ENCODE measurements around the gene ZNF787.
"Not testable (repeated sequence)": the region's sequence is repeated elsewhere in the genome, so short reads cannot be mapped to it uniquely, and the experiment has no call there.

The ZNF787 gene

DNA sequence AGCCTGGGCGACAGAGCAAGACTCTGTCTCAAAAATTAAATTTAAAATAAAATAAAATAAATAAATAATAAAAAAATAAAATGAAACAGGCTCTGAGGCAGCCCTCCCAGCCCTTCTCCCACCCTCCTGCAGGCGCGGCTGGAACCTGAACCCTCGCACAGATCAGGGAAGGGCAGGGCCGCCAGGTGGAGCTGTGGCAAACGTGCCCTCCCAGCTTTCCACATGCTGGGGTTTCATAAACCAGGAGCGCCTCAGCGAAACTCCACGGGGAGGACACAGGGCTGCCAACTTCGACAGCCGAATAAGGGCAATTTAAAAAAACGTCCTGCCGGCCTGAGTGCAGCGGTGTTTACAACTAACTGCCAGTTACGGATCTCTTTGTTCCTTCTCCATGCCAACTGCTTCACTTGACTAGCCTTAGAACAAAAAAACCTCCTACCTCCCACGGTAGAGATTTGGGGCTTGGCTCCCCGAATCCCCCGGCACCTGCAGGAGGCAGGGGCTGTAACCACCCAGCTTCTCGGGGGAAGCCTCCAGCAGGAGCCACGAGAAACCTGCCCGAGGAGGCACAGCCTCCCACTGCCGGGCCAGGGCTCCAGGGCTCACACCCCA lies 15.9 kb downstream of the ZNF787 start:
- peak; percentile 36 for DNase-seq (ENCODE audit: low spot score)

DNA sequence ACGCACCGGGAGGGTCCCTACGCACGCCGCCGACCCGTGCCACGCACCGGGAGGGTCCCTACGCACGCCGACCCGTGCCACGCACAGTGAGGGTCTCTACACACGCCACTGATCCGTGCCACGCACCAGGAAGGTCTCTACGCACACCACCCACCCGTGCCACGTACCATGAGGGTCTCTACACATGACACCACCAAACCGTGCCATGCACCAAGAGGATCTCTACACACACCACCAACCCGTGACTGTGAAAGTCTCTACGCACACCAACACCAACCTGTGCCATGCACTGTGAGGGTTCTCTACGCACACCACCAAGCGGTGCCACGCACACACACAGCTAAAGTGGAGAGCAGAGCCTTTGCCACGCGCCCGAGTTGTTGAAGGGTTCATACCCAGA lies 16.7 kb downstream of the ZNF787 start:
- DNase-seq (ENCODE audit: low spot score), result no peak

DNA sequence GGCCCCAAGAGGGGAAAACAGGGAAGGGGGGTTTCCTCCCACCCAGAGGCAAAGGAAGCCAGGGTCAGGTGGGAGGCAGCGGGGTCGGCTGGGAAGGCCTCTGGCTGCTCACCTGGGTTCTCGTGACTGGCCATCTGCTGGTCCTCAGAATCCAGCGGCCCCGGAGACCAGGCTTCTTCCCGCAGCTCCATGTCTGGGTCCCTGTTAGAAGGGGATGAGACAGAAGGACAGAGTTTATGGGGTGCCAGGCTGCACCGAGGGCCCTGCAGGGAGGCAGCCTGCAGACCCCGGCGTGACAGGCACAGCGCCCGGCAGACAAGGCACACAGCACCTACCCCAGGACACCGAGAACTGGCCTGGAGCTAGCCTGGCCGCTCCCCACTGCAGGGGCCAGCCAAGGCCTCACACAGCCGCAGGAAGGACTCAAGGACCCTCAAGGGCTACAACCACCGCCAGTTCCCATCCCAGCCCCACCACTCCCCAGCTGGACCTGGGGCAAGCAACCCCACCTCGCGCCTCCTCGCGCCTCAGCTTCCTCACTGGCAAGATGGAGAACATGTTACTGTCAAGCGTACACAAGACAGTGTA lies 18.0 kb downstream of the ZNF787 start:
- DNase-seq (ENCODE audit: low spot score), result no peak

DNA sequence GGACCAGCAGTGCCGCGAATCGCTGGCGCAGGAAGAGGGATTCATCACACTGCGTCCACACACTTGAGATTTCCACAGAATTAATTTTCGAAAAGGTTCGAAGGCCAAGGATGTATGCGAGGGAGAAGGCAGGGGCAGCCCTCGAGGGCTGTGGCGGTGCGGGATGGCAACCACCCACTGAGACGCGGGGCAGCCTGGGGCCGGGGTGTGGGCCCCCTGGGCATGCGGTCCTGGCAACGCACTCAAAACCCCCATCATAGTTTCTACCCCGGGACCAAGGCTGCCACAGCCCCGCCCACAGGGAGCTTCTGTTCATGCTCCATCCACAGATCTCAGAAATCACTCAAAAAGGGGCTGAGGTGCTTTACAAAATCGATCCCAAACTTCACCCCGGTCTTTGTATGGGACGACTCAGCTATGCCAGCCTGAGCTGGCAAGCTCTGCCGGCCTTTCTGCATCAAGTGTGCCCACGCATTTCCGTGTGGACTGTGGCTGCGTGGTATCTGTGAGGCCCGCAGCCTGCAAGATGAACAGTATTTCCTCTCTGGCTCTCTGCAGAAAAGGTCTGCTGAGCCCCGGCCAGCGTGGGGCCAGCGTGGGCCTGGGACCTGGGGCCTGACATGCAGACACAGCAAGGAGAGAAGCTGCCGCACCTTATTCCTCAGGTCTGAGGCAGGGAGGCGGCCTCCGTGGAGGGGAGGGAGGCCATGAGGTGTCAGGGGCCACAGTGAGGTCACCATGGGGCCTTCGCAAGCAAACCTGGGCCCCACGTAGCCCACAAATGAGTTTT lies 19.2 kb downstream of the ZNF787 start:
- DNase-seq (ENCODE audit: low spot score), result no peak

DNA sequence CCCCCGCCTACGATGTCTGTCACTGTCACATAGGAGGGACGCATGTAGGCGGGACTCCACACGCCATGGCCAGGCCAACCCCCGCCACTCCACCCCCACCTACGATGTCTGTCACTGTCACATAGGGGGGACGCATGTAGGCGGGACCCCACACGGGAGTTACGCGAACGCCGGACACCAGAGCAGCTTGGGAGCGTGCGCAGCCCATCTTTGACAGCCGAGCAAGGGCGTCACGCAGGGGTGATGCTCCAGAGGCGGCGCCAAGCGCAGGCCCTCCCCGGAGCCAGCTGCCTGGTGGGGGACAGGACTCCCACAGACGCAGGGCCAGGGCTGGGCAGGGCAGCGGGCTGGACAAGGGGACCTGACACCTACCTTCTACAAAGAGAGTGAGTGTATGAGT lies 20.0 kb downstream of the ZNF787 start:
- DNase-seq (ENCODE audit: low spot score), result no peak

DNA sequence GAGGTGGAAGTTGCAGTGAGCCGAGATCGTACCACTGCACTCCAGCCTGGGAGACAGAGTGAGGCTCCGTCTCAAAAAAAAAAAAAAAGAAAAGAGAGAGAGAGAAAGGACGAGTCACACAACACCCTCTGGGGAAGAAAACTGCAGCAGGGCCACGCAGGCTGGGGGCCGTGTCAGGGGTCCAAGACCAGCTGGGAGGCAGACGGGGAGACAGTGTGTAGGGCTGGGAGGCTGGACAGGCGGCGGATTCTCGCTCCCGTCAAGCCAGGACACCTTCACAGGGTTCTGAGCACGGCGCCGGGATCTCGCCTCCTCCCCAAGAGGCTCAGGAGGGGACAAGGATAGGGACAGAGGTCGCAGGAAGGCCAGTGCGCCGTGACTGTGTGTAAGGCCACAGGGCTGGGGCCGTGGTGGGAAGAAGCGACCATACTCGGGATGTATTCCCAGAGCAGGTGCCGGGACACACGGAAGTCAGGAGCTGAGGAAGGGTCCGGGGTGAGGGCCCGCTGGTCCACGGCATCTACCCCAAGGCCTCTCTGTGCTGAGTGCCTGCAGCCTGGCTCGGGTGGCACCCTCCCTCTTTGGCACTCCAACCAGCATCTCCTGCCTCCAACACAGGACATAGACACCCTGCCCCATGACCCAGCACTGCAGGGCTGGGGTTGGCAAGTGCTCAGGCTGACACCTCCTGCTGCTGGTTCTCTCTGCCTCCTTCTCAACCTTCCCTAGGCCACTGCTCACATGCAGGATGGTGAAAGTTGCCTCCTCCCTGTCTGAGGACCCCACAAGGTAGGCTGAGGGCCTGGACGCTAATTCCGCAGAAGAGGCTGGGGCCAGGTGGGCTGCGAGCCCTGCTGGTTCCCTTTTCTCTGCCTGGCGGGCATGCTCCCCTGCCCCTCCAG lies 21.2 kb downstream of the ZNF787 start:
- no peak for DNase-seq (ENCODE audit: low spot score)

DNA sequence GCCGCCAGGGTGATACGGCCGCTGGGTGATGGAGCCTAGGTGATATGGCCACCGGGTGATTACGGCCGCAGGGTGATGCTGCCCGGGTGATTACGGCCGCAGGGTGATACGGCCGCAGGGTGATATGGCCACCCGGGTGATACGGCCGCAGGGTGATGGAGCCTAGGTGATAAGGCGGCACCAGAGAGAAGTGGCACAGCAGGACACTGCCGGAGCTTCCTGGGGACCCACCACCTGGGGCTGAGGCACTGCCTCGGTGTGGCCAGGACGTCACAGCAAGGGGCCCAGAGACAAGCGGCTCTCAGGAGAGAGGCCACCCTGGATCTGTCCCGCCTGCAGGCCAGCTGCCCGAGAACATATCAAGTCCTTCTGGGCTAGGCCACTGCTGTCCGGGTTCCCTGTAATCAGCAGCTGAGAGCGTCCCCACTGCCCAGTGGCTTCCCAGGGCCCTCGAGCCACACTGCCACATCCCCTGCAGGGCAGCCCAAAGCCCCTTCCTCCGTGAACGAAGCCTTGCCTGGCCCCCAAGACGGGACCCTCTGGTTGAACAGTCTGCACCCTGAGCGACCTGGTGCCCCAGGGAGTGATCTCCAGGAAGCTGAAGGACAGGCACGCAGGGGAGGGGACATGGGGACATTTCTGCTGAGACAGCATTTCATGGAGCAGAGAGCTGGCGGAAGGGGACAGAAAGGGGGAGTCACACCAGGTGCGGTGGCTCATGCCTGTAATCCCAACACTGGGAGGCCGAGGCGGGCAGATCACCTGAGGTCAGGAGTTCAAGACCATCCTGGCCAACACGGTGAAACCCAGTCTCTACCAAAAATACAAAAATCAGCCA lies 22.1 kb downstream of the ZNF787 start:
- DNase-seq (ENCODE audit: low spot score), result no peak

DNA sequence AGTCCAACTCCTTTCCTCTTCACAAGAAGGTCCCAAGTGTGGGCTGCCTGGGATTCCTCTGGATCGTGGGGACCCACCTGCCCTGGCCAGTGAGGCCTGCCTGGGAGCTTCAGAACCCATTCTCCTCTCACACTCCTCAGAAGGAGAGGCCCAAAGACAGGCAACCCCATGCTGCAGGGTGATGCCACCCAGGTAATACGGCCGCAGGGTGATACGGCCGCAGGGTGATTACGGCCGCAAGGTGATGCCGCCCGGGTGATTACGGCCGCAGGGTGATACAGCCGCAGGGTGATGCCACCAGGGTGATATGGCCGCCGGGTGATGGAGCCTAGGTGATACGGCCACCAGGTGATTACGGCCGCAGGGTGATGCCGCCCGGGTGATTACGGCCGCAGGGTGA lies 22.9 kb downstream of the ZNF787 start:
- not testable (repeated sequence) for DNase-seq (ENCODE audit: low spot score)

DNA sequence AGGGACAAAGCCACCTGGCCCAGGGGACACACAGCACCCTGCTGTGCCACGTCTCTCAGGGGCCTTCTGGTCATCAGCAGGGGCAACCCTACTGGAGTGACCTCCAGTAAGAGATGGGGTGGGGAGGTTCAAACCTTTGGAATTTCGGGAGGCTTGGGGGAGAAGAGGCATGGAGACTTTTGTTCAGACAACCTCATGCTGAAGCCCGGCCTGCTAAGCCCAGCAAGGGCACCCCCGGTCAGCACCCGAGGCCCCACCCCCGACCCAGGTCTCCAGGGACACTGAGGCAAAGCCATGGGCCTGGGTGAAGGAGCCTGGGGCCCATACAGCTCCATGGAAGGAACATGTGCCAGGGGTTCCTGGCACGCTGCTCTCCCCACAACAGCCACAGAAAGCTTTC lies 23.3 kb downstream of the ZNF787 start:
- DNase-seq (ENCODE audit: low spot score), result no peak

DNA sequence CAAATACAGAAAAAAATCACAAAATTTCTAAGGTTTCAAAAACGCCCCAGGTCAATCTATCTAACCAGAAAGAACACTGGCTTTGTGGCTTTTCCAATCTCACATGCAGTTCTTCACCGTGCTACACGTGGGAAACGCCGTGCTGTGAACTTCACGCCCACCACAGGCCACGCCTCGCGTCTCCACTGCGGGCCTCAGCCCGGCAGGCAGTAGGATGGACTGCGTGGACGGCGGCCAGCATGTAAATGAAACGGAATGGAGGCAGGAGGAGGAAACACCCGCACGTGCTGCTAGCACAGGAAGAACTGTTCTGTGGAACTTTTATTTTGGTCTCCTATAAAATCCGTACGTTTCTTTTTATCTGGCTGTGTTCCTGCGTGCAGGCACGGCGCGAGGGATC lies 23.8 kb downstream of the ZNF787 start:
- DNase-seq (ENCODE audit: low spot score), result no peak

DNA sequence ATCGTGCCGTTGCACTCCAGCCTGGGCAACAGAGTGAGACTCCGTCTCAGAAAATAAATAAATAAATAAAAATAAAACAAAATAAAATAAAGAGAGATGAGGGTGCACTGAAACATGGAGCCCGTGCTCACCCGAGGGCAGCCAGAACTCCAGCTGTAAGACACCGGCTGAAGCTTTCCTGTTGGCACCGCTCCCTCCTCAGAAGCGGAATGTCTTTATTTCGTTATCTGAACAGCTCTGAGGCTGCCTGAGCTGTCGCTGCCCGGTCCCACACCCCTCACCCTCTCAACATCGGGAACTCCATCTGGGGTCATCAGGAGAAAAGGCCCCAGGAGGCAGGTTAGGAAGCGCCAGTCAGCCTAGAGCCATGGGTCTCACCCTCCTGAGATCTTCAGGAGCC lies 24.4 kb downstream of the ZNF787 start:
- DNase-seq (ENCODE audit: low spot score), result no peak

DNA sequence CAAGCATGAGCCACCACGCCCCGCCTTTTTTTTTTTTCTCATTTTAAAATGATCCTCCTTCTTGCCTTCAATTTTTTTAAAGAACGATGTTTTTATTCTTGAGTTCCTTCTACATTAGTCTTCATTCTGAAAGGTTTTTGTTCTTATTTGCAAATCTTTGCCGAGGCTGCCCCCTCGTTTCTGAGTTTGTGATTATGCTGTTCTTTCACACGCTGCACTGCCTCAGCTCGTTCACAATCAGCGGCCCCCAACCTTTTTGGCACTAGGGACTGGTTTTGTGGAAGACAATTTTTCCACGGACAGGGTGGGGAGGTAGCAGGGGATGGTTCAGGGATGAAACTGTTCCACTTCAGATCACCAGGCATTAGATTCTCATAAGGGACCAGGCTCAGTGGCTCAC lies 26.6 kb downstream of the ZNF787 start:
- no peak for DNase-seq (ENCODE audit: low spot score)

DNA sequence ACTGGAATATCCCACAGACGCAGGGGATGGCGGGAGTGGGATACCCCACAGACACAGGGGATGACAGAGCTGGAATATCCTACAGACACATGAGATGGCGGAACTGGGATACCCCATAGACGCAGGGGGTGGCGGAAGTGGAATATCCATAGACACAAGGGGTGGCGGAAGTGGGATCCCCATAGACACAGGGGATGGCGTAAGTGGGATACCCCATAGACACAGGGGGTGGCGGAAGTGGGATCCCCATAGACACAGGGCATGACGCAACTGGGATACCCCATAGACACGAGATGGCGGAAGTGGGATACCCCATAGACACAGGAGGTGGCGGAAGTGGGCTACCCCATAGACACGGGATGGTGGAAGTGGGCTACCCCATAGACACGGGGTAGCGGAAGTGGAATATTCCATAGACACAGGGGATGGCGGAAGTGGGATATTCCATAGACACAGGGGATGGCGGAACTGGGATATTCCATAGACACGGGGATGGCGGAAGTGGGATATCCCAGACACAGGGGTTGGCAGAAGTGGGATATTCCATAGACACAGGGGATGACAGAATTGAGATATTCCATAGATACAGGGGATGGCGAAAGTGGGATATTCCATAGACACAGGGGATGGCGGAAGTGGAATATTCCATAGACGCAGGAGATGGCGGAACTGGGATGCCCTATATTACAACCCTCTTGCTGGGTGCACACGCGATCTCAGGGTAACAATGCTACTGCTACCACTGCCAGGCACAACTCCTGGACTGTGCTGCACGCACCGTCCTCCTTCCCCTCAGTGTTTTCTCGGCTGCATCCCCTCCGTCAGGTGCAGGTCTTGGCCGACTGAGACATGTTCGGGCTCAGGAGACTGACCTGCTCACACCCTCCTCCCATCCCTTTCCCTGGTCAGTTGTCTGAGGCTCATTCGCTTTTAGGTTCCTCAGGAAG lies 28.1 kb downstream of the ZNF787 start:
- DNase-seq (ENCODE audit: low spot score), result no peak

DNA sequence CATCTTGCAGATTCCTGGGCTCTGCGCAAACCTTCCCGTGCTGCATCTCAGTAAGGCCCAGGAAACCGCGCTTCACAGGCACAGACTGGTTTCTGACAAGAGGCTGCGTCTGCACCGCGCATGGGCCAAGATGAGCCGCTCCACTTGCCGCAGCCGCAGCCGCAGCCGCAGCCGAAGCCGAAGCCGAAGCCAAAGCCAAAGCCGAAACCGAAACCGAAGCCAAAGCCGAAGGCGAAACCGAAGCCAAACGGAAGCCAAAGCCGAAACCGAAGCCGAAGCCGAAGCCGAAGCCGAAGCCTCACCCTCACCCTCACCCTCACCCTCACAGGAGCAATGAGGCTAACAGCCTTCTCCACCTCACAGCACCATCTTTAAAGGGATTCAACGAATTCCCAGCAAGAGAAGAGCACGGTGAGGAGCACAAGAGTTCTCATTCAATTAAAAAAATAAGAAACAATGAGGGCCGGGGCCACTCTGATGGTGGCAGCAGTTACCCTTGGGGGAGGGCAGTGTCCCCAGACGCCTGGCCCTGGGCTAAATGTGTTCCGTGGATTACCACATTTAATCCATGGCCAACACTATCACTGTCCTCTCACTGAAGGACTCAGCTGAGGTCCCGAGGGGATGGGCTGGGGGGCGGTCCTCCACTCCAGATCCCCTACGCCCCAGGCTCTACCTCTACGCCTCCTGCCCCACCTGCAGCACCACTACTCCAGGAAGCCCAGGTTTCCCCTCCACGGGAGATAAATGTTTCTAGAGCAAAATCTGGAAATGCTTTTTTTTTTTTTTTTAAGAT lies 29.1 kb downstream of the ZNF787 start:
- DNase-seq (ENCODE audit: low spot score), result no peak

DNA sequence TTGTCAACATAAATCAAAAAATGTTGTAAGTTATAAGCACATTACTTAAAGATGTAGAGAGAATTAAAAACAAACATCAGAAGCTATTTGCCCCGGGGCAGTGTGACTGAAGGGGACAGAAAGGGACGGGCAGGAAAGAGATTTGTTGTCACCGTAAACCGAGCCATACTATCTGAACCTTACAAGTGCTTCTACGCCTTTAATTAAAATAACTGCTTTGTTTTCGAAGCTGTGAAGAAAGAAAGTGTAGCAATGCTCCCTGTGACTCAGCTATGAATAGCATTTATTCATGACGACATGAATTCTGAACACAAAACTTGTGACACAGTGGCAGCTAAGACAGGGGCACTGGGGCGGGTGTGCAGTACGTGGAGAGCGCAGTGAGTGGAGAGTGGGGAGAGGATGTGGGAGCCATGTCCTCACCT lies 30.0 kb downstream of the ZNF787 start:
- peak; percentile 40 for DNase-seq (ENCODE audit: low spot score)

DNA sequence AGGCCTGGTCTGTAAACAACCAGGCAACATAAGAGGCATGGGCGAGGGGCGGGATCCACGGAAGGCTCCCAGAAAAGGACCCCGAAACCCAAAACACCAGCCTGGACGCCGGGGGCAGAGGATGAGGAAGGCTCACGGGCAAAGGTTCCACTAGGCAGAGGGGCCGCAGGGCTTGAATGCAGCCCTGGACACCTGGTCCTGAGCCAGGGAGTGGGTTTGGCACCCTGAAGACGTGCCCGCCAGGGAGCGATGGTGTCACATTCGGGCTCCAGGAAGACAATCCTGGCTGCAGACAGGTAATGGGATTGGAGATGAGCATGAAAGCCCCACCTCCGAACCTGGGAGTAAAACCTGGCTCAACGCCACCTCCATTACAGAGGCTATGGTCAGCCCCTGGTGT lies 31.8 kb downstream of the ZNF787 start:
- DNase-seq (ENCODE audit: low spot score), result no peak

DNA sequence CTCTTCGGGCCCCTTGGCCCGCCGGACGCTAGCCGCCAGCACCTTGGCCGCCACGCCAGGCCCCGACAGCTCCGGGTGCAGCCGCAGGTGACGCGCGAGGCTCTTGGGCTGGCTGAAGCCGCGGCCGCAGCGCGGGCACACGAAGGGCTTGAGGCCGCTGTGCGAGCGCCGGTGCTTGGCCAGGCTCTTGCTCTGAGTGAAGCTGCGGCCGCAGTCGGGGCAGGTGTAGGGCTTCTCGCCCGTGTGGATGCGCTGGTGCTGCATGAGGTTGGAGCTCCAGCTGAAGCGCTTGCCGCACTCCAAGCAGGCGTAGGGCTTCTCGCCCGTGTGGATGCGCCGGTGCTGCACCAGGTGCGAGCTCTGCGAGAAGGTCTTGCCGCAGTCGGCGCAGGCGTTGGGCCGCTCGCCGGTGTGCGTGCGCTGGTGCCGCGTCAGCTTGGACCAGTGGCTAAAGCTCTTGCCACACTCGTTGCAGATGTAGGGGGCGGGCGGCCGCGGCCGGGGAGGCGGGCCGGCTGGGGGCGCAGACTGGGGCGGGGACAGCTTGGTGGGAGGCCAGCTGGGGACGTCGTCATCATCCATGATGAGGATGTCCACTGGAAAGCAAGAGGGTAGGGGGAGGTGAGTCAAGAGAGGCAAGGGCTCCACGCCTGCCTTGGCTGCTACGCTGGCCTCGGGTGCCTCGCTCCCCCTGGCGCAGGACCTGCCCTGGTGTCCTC lies 32.4 kb downstream of the ZNF787 start:
- DNase-seq (ENCODE audit: low spot score), result no peak

DNA sequence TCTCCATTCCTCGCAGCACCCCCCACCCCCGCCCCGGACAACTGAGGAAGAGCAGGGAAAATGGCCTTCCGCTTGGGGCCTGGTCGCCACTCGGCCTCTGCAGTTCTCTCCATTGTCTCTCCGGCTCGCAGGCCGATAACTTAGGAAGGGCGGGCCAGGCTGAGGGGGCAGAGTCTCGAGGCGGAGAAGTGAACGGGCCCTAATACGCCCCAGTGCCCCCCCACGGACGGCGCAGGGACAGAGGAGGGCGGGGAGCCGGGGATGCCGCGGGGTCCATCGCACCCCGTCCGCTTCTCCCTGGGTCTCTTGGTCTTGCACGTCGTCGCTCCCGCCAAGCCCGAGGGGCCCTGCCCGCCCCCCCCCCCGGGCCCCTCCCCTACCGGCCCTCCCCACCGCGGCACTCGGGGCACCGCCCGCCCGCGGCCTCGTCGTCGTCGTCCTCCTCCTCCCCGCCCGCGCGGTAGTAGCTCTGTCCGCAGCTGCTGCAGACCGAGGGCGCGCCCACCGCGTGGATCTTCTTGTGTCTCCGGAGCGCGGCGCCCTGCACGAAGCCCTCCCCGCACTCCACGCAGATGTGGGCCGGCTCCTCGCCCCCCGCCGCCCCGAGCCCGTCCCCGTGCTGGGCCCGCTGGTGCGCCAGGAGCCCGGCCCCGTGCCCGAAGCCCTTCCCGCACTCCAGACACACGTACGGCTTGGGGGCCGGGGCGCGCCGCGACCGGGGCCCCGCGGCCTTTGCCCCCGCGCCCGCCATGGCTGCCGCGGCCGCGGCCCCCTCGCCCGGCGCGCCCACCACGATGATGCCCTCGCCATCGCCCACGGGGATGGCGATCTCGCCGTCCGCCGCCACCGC lies 33.2 kb downstream of the ZNF787 start:
- DNase-seq (ENCODE audit: low spot score), result no peak

All from globus pallidus (tissue), 1 donor.